WTC11 (cell line): Measurements from ENCODE around the gene ITIH5. TPM values are rescaled to one million over a fixed set of nuclear protein-coding genes. Genes with fewer than 3 reads are reported as not detected.

ENCODE experiments used
- ATAC-seq: fragments of 200-7000 bp; cut with Tn5 transposase; 2 replicates; pipeline ENCODE4 v1.10.0; 2021; ENCODE audit warnings: mild to moderate bottlenecking, moderate library complexity
- CTCF ChIA-PET: fragments of 300-600 bp; sonication (Branson Sonifier 250); formaldehyde crosslinking; loops from one replicate; lab custom pipeline; 2021; ENCODE audit warnings: antibody characterized with exemption; lab: Charles Lee
- POLR2A ChIA-PET: fragments of 350-600 bp; sonication (Branson Sonifier 250); formaldehyde crosslinking; loops from one replicate; lab custom pipeline; 2021; ENCODE audit warnings: antibody characterized with exemption; lab: Charles Lee
- DNase-seq: peaks from one replicate; pipeline ENCODE4 v3.0.0; 2021; ENCODE audit warnings: low spot score
- H3K27ac Mint-ChIP-seq: 2 replicates; pipeline ENCODE4 v1.8.0; 2021; ENCODE audit warnings: mixed read lengths
- H3K27me3 Mint-ChIP-seq: 2 replicates; pipeline ENCODE4 v1.8.0; 2021; ENCODE audit warnings: low read depth, mild to moderate bottlenecking, moderate library complexity, mixed read lengths
- H3K36me3 Mint-ChIP-seq: 2 replicates; pipeline ENCODE4 v1.8.0; 2021; ENCODE audit warnings: mixed read lengths
- H3K4me1 Mint-ChIP-seq: 2 replicates; pipeline ENCODE4 v1.8.0; 2022; ENCODE audit warnings: mixed read lengths
- H3K4me3 Mint-ChIP-seq: 2 replicates; pipeline ENCODE4 v1.8.0; 2021; ENCODE audit warnings: mild to moderate bottlenecking, moderate library complexity, mixed read lengths
- H3K9me3 Mint-ChIP-seq: 2 replicates; pipeline ENCODE4 v1.8.0; 2021; ENCODE audit warnings: mixed read lengths
- CTCF ChIP-seq: fragments of 200-600 bp; IDR thresholded peaks from 2 replicates; pipeline ENCODE4 v1.8.0; 2022; ENCODE audit warnings: antibody characterized with exemption
- ELF4 ChIP-seq: sonication (generic); formaldehyde crosslinking; IDR thresholded peaks from 2 replicates; pipeline ENCODE4 v1.8.1; 2022; ENCODE audit warnings: low read depth, mild to moderate bottlenecking, moderate library complexity, missing genetic modification reagents
- EMX1 ChIP-seq: fragments of 250-450 bp; sonication (Bioruptor Pico); IDR thresholded peaks from 2 replicates; pipeline ENCODE4 v1.8.0; 2021; ENCODE audit warnings: mild to moderate bottlenecking
- FOXJ3 ChIP-seq: sonication (generic); formaldehyde crosslinking; IDR thresholded peaks from 2 replicates; pipeline ENCODE4 v1.9.0; 2021; ENCODE audit warnings: missing genetic modification reagents, mild to moderate bottlenecking, borderline replicate concordance
- FOXP4 ChIP-seq: sonication (generic); formaldehyde crosslinking; IDR thresholded peaks from 2 replicates; pipeline ENCODE4 v1.8.0; 2022; ENCODE audit warnings: mild to moderate bottlenecking, missing genetic modification reagents
- NFE2L1 ChIP-seq: sonication (generic); formaldehyde crosslinking; IDR thresholded peaks from 2 replicates; pipeline ENCODE4 v1.8.1; 2023; ENCODE audit warnings: missing genetic modification reagents
- NR3C1 ChIP-seq: sonication (generic); formaldehyde crosslinking; conservative IDR thresholded peaks from 2 replicates; pipeline ENCODE4 v1.8.1; 2023; ENCODE audit warnings: low read depth, mild to moderate bottlenecking, missing genetic modification reagents
- RELA ChIP-seq: sonication (generic); formaldehyde crosslinking; IDR thresholded peaks from 2 replicates; pipeline ENCODE4 v1.8.1; 2022; ENCODE audit warnings: missing genetic modification reagents, mild to moderate bottlenecking, borderline replicate concordance
- SMAD3 ChIP-seq: sonication (generic); formaldehyde crosslinking; IDR thresholded peaks from 2 replicates; pipeline ENCODE4 v1.8.0; 2022; ENCODE audit warnings: missing genetic modification reagents, mild to moderate bottlenecking, borderline replicate concordance
- TCF7 ChIP-seq: sonication (generic); formaldehyde crosslinking; IDR thresholded peaks from 2 replicates; pipeline ENCODE4 v1.8.0; 2022; ENCODE audit warnings: mild to moderate bottlenecking, low read depth, missing genetic modification reagents, moderate library complexity
- total RNA-seq: library from RNA; stranded (reverse); gene quantifications from 3 replicates; pipeline ENCODE4 v1.2.3, GENCODE V29; 2021
- TF ChIP-seq, protein P1 (sequence below): sonication (generic); formaldehyde crosslinking; IDR thresholded peaks from 2 replicates; pipeline ENCODE4 v1.8.0; 2023; ENCODE audit warnings: missing genetic modification reagents
- TF ChIP-seq, protein P2 (sequence below): sonication (generic); formaldehyde crosslinking; conservative IDR thresholded peaks from 2 replicates; pipeline ENCODE4 v1.8.1; 2022; ENCODE audit warnings: mild to moderate bottlenecking, missing genetic modification reagents
- TF ChIP-seq, protein P3 (sequence below): fragments of 250-450 bp; sonication (Bioruptor Pico); IDR thresholded peaks from 2 replicates; pipeline ENCODE4 v1.9.0; 2021; ENCODE audit warnings: mild to moderate bottlenecking
- TF ChIP-seq, protein P4 (sequence below): sonication (generic); formaldehyde crosslinking; IDR thresholded peaks from 2 replicates; pipeline ENCODE4 v1.8.1; 2023; ENCODE audit warnings: mild to moderate bottlenecking, missing genetic modification reagents, moderate library complexity
- TF ChIP-seq, protein P5 (sequence below): sonication (generic); formaldehyde crosslinking; conservative IDR thresholded peaks from 2 replicates; pipeline ENCODE4 v1.8.1; 2023; ENCODE audit warnings: mild to moderate bottlenecking, low read depth, missing genetic modification reagents, moderate library complexity

Gene ITIH5
- total RNA-seq, 1 experiment from 2014 or later: 3.1 TPM

DNA sequence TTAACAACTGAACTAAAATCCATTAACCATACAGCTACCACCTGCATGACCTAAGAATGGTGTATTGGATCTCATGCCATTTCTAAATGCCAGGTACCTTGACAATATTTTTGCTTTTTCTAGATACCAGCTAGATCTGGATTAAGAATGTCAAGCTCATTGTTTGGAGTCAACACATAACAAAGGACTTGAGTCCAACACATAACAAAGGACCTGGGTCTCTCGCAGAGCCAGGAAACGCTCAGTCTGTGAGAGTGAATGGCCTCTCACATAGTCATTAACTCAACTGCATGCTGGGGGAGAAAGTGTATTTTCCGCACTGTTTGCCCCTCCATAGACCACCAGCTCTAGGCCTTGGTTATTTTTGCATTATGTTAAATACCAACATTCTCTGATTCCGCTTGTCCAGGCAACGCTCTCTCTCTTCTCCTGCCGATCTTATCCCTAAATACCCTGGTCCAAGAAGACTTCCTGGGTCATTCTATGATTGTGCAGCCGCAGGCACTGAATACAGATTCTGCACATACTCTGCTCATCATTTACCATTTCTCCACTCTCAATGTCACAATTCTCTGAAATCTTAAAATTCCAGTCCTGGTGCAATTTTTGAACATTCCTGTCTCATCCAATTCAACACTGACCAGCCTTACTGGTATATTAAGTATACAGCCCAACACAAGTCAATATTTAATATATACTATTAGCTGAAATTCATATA, 31.2 kb downstream of the ITIH5 start:
- ATAC-seq (peak; percentile 98), DNase-seq (peak; percentile 46)
- Mint-ChIP-seq H3K27me3 (peaks cover 11% of the 10 kb centered on the region), H3K9me3 (peaks cover 22% of the 10 kb centered on the region), H3K4me1 (peaks cover 27% of the 10 kb centered on the region), H3K4me3 (peak overlapping the region; percentile 7), H3K27ac (peak overlapping the region; percentile 48), H3K36me3 (peaks cover 25% of the 10 kb centered on the region)
- POLR2A ChIA-PET: interaction anchor here (0.7 kb wide), 1 partner anchor 12 kb away, joined by 3 read pairs; no protein-coding TSS in a partner anchor
- TF ChIP-seq FOXJ3 (no peak), SMAD3 (CRISPR knock-in tag) (no peak), NR3C1 (CRISPR knock-in tag) (no peak), NFE2L1 (CRISPR knock-in tag) (no peak)
- TF ChIP-seq, protein P1, sequence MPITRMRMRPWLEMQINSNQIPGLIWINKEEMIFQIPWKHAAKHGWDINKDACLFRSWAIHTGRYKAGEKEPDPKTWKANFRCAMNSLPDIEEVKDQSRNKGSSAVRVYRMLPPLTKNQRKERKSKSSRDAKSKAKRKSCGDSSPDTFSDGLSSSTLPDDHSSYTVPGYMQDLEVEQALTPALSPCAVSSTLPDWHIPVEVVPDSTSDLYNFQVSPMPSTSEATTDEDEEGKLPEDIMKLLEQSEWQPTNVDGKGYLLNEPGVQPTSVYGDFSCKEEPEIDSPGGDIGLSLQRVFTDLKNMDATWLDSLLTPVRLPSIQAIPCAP (CRISPR knock-in tag): no peak
- CTCF ChIA-PET: interaction anchor here (0.7 to 4.6 kb wide), 7 partner anchors 12 to 152 kb away, joined by 3 to 32 read pairs (median 6); partner anchors contain the start of genes ATP5F1C, ITIH5 and KIN

DNA sequence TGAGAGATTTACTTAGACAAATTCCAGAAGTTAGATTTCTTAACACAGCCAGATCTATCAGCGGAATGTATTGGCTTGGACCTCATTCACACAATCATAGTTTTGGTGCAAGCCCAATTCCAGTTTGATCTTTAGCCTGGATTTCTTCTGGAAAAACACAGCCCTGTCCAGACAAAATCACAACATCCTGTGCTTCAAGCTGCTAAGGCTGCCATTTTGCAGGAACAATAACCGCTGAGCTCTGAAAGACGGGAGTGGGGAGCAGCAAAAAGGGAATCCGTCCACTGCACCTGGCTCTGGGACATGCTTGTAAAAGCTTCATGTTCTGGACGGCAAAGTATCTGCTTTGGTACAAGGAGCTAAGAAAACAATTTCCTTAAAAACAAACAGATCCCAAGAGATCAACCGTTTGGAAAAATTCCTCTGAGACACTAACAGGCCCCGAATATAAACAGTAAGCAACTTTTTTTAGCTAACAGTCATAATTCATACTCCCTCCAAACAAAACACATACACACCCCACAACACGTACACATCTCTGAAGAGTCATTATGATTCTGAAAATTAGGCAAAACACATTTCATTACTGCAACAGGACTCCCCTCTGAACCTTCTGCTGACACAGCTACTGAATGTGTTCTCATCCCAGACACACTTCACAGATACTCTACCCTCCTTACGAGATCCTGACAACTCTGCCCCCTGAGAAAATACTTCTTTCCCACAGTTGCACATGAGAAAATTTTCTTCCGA, 32.4 kb downstream of the ITIH5 start:
- POLR2A ChIA-PET: no interaction called here
- H3K9me3 Mint-ChIP-seq: peaks cover 29% of the 10 kb centered on the region
- peaks cover 30% of the 10 kb centered on the region for H3K36me3 Mint-ChIP-seq
- CTCF ChIA-PET: interaction anchor here (1.0 to 4.6 kb wide), 5 partner anchors 11 to 140 kb away, joined by 4 to 32 read pairs (median 8); partner anchors contain the start of gene ITIH5
- H3K27ac Mint-ChIP-seq: peak overlapping the region; percentile 76
- TF ChIP-seq RELA (CRISPR knock-in tag) (no peak), ELF4 (CRISPR knock-in tag) (no peak), EMX1 (CRISPR knock-in tag) (no peak), TCF7 (no peak), FOXP4 (CRISPR knock-in tag) (no peak), CTCF (no peak)
- TF ChIP-seq, protein P2, sequence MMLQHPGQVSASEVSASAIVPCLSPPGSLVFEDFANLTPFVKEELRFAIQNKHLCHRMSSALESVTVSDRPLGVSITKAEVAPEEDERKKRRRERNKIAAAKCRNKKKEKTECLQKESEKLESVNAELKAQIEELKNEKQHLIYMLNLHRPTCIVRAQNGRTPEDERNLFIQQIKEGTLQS: no peak
- TF ChIP-seq, protein P3, sequence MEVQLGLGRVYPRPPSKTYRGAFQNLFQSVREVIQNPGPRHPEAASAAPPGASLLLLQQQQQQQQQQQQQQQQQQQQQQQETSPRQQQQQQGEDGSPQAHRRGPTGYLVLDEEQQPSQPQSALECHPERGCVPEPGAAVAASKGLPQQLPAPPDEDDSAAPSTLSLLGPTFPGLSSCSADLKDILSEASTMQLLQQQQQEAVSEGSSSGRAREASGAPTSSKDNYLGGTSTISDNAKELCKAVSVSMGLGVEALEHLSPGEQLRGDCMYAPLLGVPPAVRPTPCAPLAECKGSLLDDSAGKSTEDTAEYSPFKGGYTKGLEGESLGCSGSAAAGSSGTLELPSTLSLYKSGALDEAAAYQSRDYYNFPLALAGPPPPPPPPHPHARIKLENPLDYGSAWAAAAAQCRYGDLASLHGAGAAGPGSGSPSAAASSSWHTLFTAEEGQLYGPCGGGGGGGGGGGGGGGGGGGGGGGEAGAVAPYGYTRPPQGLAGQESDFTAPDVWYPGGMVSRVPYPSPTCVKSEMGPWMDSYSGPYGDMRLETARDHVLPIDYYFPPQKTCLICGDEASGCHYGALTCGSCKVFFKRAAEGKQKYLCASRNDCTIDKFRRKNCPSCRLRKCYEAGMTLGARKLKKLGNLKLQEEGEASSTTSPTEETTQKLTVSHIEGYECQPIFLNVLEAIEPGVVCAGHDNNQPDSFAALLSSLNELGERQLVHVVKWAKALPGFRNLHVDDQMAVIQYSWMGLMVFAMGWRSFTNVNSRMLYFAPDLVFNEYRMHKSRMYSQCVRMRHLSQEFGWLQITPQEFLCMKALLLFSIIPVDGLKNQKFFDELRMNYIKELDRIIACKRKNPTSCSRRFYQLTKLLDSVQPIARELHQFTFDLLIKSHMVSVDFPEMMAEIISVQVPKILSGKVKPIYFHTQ (CRISPR knock-in tag): no peak
- TF ChIP-seq, protein P4, sequence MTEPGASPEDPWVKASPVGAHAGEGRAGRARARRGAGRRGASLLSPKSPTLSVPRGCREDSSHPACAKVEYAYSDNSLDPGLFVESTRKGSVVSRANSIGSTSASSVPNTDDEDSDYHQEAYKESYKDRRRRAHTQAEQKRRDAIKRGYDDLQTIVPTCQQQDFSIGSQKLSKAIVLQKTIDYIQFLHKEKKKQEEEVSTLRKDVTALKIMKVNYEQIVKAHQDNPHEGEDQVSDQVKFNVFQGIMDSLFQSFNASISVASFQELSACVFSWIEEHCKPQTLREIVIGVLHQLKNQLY: no peak
- TF ChIP-seq, protein P5, sequence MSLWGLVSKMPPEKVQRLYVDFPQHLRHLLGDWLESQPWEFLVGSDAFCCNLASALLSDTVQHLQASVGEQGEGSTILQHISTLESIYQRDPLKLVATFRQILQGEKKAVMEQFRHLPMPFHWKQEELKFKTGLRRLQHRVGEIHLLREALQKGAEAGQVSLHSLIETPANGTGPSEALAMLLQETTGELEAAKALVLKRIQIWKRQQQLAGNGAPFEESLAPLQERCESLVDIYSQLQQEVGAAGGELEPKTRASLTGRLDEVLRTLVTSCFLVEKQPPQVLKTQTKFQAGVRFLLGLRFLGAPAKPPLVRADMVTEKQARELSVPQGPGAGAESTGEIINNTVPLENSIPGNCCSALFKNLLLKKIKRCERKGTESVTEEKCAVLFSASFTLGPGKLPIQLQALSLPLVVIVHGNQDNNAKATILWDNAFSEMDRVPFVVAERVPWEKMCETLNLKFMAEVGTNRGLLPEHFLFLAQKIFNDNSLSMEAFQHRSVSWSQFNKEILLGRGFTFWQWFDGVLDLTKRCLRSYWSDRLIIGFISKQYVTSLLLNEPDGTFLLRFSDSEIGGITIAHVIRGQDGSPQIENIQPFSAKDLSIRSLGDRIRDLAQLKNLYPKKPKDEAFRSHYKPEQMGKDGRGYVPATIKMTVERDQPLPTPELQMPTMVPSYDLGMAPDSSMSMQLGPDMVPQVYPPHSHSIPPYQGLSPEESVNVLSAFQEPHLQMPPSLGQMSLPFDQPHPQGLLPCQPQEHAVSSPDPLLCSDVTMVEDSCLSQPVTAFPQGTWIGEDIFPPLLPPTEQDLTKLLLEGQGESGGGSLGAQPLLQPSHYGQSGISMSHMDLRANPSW (CRISPR knock-in tag): no peak
- TF ChIP-seq, all 79 proteins: peak for 0
- no peak for ATAC-seq
- no peak for DNase-seq
- Mint-ChIP-seq H3K4me3 (no peak overlapping the region), H3K4me1 (peaks cover 27% of the 10 kb centered on the region), H3K27me3 (peaks cover 11% of the 10 kb centered on the region)
